K562 (cell line): Measurements from ENCODE around the gene ALK. TPM values are rescaled to one million over a fixed set of nuclear protein-coding genes. Genes with fewer than 3 reads are reported as not detected.

ENCODE experiments used
- ATAC-seq: fragments of 200-7000 bp; cut with Tn5 transposase; 3 replicates; pipeline ENCODE4 v1.9.1; 2020; ENCODE audit warnings: moderate library complexity
- BruUV-seq: library from RNA; stranded (reverse); fragments of 400-500 nt; replicated peaks from 2 replicates; lab custom pipeline; 2021; lab: Mats Ljungman, UMichigan
- CTCF ChIA-PET: fragments of 300-600 bp; formaldehyde crosslinking; extraction: SDS; loops from one replicate; lab custom pipeline; 2021; ENCODE audit warnings: low intra/inter-chr PET ratio; lab: Yijun Ruan, JAX
- POLR2A ChIA-PET: fragments of 300-600, 350-650 bp; sonication (Branson Sonifier 250); formaldehyde crosslinking; extraction: SDS; loops from one replicate; lab custom pipeline; 2021; ENCODE audit warnings: antibody characterized with exemption, inconsistent platforms; lab: Yijun Ruan, JAX
- DNase-seq, 4 experiments: peaks; one replicate each; pipeline versions ENCODE4 v3.0.0 to v3.0.0-alpha.2; 2011 to 2018; ENCODE audit warnings: low spot score in 3 of 4, mixed read lengths in 3 of 4; ENCODE audit errors: extremely low read depth in 1 of 4
- FAIRE-seq: peaks from 2 replicates; lab custom pipeline; 2011; peaks lifted over from hg19 to GRCh38; lab: Jason Lieb, UNC
- H2AFZ ChIP-seq: 2 replicates; pipeline ENCODE4 v1.6.0; 2011; ENCODE audit warnings: low read depth, low read length, control low read depth, inconsistent platforms
- H3K27ac ChIP-seq: fragments of 200-600 bp; 3 replicates; pipeline ENCODE4 v1.8.0; 2011; ENCODE audit warnings: low read depth, mild to moderate bottlenecking, control low read depth, inconsistent platforms, low read length, moderate library complexity, mixed read lengths; ENCODE audit errors: extremely low read depth
- H3K27me3 ChIP-seq, 2 experiments: fragments of 300-600 bp in 1 of 2; 2 replicates in 1 of 2; 3 replicates in 1 of 2; pipeline versions ENCODE4 v1.6.0 to v1.8.0; 2011; ENCODE audit warnings: inconsistent platforms in 2 of 2, low read length in 2 of 2, mild to moderate bottlenecking in 1 of 2, mixed read lengths in 1 of 2, moderate library complexity in 1 of 2; ENCODE audit not compliant: control insufficient read depth in 2 of 2, insufficient read depth in 2 of 2
- H3K36me3 ChIP-seq: fragments of 300-600 bp; 3 replicates; pipeline ENCODE4 v1.8.0; 2011; ENCODE audit warnings: mild to moderate bottlenecking, low read length, inconsistent platforms; ENCODE audit not compliant: control insufficient read depth, insufficient read depth
- H3K4me1 ChIP-seq, 2 experiments: fragments of 200-600 bp in 1 of 2; replicated peaks in 1 of 2; 2 replicates in 1 of 2; 3 replicates in 1 of 2; pipeline versions ENCODE4 v1.5.1 to v1.8.0; 2011; ENCODE audit warnings: inconsistent platforms in 2 of 2, low read length in 2 of 2, mild to moderate bottlenecking in 1 of 2, mixed read lengths in 1 of 2, moderate library complexity in 1 of 2; ENCODE audit not compliant: control insufficient read depth in 2 of 2, insufficient read depth in 2 of 2
- H3K4me2 ChIP-seq: 2 replicates; pipeline ENCODE4 v1.6.1; 2011; ENCODE audit warnings: low read length, control low read depth, inconsistent platforms, mixed read lengths; ENCODE audit not compliant: insufficient read depth
- H3K4me3 ChIP-seq: fragments of 200-600 bp; sonication (generic), shearing (Covaris generic); 2 replicates; pipeline ENCODE4 v1.5.1; 2016; ENCODE audit warnings: control low read depth, inconsistent platforms
- H3K79me2 ChIP-seq: fragments of 200-600 bp; 3 replicates; pipeline ENCODE4 v1.8.0; 2011; ENCODE audit warnings: low read length, inconsistent platforms; ENCODE audit not compliant: control insufficient read depth, insufficient read depth
- H3K9ac ChIP-seq, 2 experiments: 2 replicates each; pipeline versions ENCODE4 v1.6.0 to v1.6.1; 2011; ENCODE audit warnings: low read depth in 2 of 2, low read length in 2 of 2, control low read depth in 1 of 2, inconsistent platforms in 1 of 2, mild to moderate bottlenecking in 1 of 2, mixed read lengths in 1 of 2; ENCODE audit not compliant: insufficient read depth in 1 of 2
- H3K9me1 ChIP-seq: one replicate; pipeline ENCODE4 v1.6.0; 2011; ENCODE audit warnings: inconsistent platforms, mild to moderate bottlenecking, low read length, moderate library complexity; ENCODE audit not compliant: control insufficient read depth, insufficient read depth
- H3K9me3 ChIP-seq: replicated peaks from 2 replicates; pipeline ENCODE4 v1.5.1; 2011; ENCODE audit warnings: low read depth, low read length, inconsistent platforms; ENCODE audit not compliant: control insufficient read depth, insufficient read depth
- H4K20me1 ChIP-seq: replicated peaks from 2 replicates; pipeline ENCODE4 v1.6.1; 2011; ENCODE audit warnings: low read length, inconsistent platforms, mixed read lengths; ENCODE audit not compliant: control insufficient read depth, insufficient read depth
- EWSR1 ChIP-seq: fragments of 450-650 bp; IDR thresholded peaks from 2 replicates; pipeline ENCODE4 v1.6.1; 2018; ENCODE audit warnings: borderline replicate concordance, mild to moderate bottlenecking, low read depth, moderate library complexity; ENCODE audit not compliant: partially characterized antibody
- HDAC1 ChIP-seq, 2 experiments: fragments of 450-650 bp; IDR thresholded peaks; 2 replicates each; pipeline ENCODE4 v1.6.1; 2016 to 2017; ENCODE audit warnings: inconsistent platforms in 1 of 2, mild to moderate bottlenecking in 1 of 2, moderate library complexity in 1 of 2
- IRF2 ChIP-seq: sonication (generic); formaldehyde crosslinking; IDR thresholded peaks from 2 replicates; pipeline ENCODE4 v1.8.1; 2022; ENCODE audit warnings: mild to moderate bottlenecking, missing genetic modification reagents
- KDM2B ChIP-seq: fragments of 250-450 bp; sonication (Bioruptor Pico); IDR thresholded peaks from 2 replicates; pipeline ENCODE4 v1.8.0; 2021; ENCODE audit warnings: mild to moderate bottlenecking, moderate library complexity
- KDM5B ChIP-seq: fragments of 200-600 bp; sonication (generic); IDR thresholded peaks from 2 replicates; pipeline ENCODE4 v1.6.1; 2012; ENCODE audit warnings: low read depth, mild to moderate bottlenecking, moderate library complexity, low read length, control low read depth, inconsistent platforms; ENCODE audit not compliant: insufficient replicate concordance
- MCM7 ChIP-seq, 2 experiments: fragments of 450-650 bp; IDR thresholded peaks; 2 replicates each; pipeline ENCODE4 v1.6.1; 2016 to 2018
- NR0B1 ChIP-seq: fragments of 450-650 bp; IDR thresholded peaks from one replicate; pipeline ENCODE4 v1.6.1; 2018; ENCODE audit warnings: mild to moderate bottlenecking, moderate library complexity; ENCODE audit not compliant: partially characterized antibody
- PTRF ChIP-seq: fragments of 450-650 bp; IDR thresholded peaks from 2 replicates; pipeline ENCODE4 v1.6.1; 2016; ENCODE audit warnings: mild to moderate bottlenecking, missing genetic modification characterization, missing compliant biosample characterization
- SRF ChIP-seq, 2 experiments: fragments of 250-450, 450-650 bp in 1 of 2; sonication (Bioruptor Pico) in 1 of 2; sonication (generic) in 1 of 2; formaldehyde crosslinking; IDR thresholded peaks; 2 replicates each; pipeline versions ENCODE4 v1.5.0 to v1.5.1; 2020 to 2022; ENCODE audit warnings: mild to moderate bottlenecking in 1 of 2, missing genetic modification reagents in 1 of 2
- ZBED1 ChIP-seq: IDR thresholded peaks from 2 replicates; pipeline ENCODE4 v1.6.1; 2014
- ZBTB1 ChIP-seq: sonication (generic); formaldehyde crosslinking; IDR thresholded peaks from 2 replicates; pipeline ENCODE4 v1.8.1; 2023; ENCODE audit warnings: missing genetic modification reagents, low read depth, mild to moderate bottlenecking, borderline replicate concordance
- ZNF518B ChIP-seq: fragments of 250-450 bp; sonication (Bioruptor Pico); IDR thresholded peaks from 2 replicates; pipeline ENCODE4 v1.5.0; 2021; ENCODE audit warnings: mild to moderate bottlenecking, moderate library complexity
- ZNF668 ChIP-seq: fragments of 250-450 bp; sonication (Bioruptor Pico); IDR thresholded peaks from 2 replicates; pipeline ENCODE4 v1.8.0; 2022; ENCODE audit warnings: mild to moderate bottlenecking, inconsistent platforms
- WGBS: fragments of 100-300 bp; shearing (Covaris generic); methylation state at CpG from one replicate; pipeline ENCODE4 v1.1.6; 2016; ENCODE audit warnings: low coverage, mixed read lengths; ENCODE audit not compliant: insufficient coverage; ENCODE audit errors: missing lambda C conversion rate; 5-methylcytosine and 5-hydroxymethylcytosine counted together
- in situ Hi-C: fragments of 300-500 bp; cut with MboI; formaldehyde crosslinking; loops from 4 replicates; pipeline ENCODE4 v1.15.0; 2018; ENCODE audit warnings: inconsistent platforms, mixed read lengths
- intact Hi-C: fragments of 100-400 bp; cut with micrococcal nuclease; formaldehyde crosslinking; loops from 2 replicates; pipeline ENCODE4 v1.14.2; 2022
- polyA plus RNA-seq, 8 experiments: library from polyadenylated mRNA; depleted of rRNA in 4 of 8; stranded (reverse) in 5 of 8; unstranded in 3 of 8; fragments of >200 nt; fragmentation: Nextera tagmentation in 2 of 8; fragmentation: Illumina TruSeq in 1 of 8; extraction: Ambion mirVana in 2 of 8; extraction: Trizol in 1 of 8; gene quantifications; 2 replicates each; pipeline versions ENCODE4 v1.2.1 to v1.2.3, GENCODE V29; 2011 to 2014; ENCODE audit warnings: inconsistent platforms in 1 of 8, missing spikeins in 1 of 8
- total RNA-seq, 7 experiments: library from RNA; depleted of rRNA in 6 of 7; stranded (reverse); fragments of >200 nt in 6 of 7; fragmentation: Illumina TruSeq in 2 of 7; extraction: Trizol in 2 of 7; gene quantifications; 2 replicates each; pipeline versions ENCODE4 v1.2.1 to v1.2.3, GENCODE V29; 2011 to 2021; ENCODE audit warnings: low replicate concordance in 1 of 7

ALK gene
- total and polyA plus RNA-seq, 9 of the 15 experiments (the other 6 are each of a cell fraction or from before 2014, with no cell fraction given): not detected

GRCh38 chr2:29660201-29660600 is 261.2 kb downstream of the ALK start:
- Histone ChIP-seq H3K79me2 (no peaks in the 10 kb centered on the region), H3K4me2 (no peak overlapping the region), H3K9me3 (no peaks in the 10 kb centered on the region), H3K4me1 (no peaks in the 10 kb centered on the region), H3K9me1 (no peaks in the 10 kb centered on the region), H3K9ac (no peak overlapping the region), H3K36me3 (no peaks in the 10 kb centered on the region), H3K27ac (no peak overlapping the region), H3K4me3 (no peak overlapping the region), H3K27me3 (no peaks in the 10 kb centered on the region), H2AFZ (no peak overlapping the region), H4K20me1 (no peaks in the 10 kb centered on the region)
- DNase-seq: no peak
- ChIA-PET CTCF (no interaction called here), POLR2A (no interaction called here)
- WGBS: 0% methylated on average over 2 of the region's 2 CpGs
- FAIRE-seq: no peak
- BruUV-seq: no TSS peak
- no peak for ATAC-seq
- in situ Hi-C loops (no loop called here), intact Hi-C loops (no loop called here)
- no peak for TF ChIP-seq PTRF

- no peak overlapping the region for H2AFZ ChIP-seq
- no peaks in the 10 kb centered on the region for H3K36me3 ChIP-seq
- no peak overlapping the region for H3K9ac ChIP-seq
- in situ Hi-C loops (no loop called here), intact Hi-C loops (no loop called here)
- DNase-seq (no peak), FAIRE-seq (no peak), ATAC-seq (no peak)
- WGBS: 0% methylated on average over 2 of the region's 2 CpGs
- H4K20me1 ChIP-seq: no peaks in the 10 kb centered on the region
- BruUV-seq: no TSS peak
- no peak overlapping the region for H3K4me3 ChIP-seq
- no peaks in the 10 kb centered on the region for H3K9me1 ChIP-seq
- no peak overlapping the region for H3K4me2 ChIP-seq
- no peaks in the 10 kb centered on the region for H3K79me2 ChIP-seq
- H3K27ac ChIP-seq: no peak overlapping the region
- no peaks in the 10 kb centered on the region for H3K4me1 ChIP-seq
- no peaks in the 10 kb centered on the region for H3K9me3 ChIP-seq
- ChIA-PET CTCF (no interaction called here), POLR2A (no interaction called here)
- no peaks in the 10 kb centered on the region for H3K27me3 ChIP-seq
- no peak for TF ChIP-seq ZNF518B (CRISPR knock-in tag)
- no peak for TF ChIP-seq SRF (CRISPR knock-in tag; IDR thresholded peaks at IDR 0.05)
- TF ChIP-seq KDM2B (CRISPR knock-in tag): no peak
- no peak for TF ChIP-seq MCM7 (IDR thresholded peaks at IDR 0.05)
- TF ChIP-seq EWSR1: no peak
- no peak for TF ChIP-seq ZNF668 (CRISPR knock-in tag)
- TF ChIP-seq HDAC1 (IDR thresholded peaks at IDR 0.05): no peak
- no peak for TF ChIP-seq IRF2 (CRISPR knock-in tag)
- no peak for TF ChIP-seq KDM5B
- no peak for TF ChIP-seq ZBTB1 (CRISPR knock-in tag)
- TF ChIP-seq ZBED1: no peak
- TF ChIP-seq NR0B1: no peak
Observed at GRCh38 chr2:29659178-29659577, 262.2 kb downstream of the ALK start.
